CD8-positive, alpha-beta memory T cell (primary cell): ENCODE measurements around the gene KIF19. TPM values are rescaled to one million over a fixed set of nuclear protein-coding genes. Genes with fewer than 3 reads are reported as not detected.
A peak's percentile ranks its signal among the peaks of the same experiment; 100 is the strongest.

Source experiments
- CTCF ChIA-PET: fragments of 350-600 bp; sonication (Branson Sonifier 250); formaldehyde crosslinking; loops from one replicate; lab custom pipeline; 2021; ENCODE audit warnings: antibody characterized with exemption; lab: Charles Lee
- POLR2A ChIA-PET: fragments of 350-600 bp; sonication (Branson Sonifier 250); formaldehyde crosslinking; loops from one replicate; lab custom pipeline; 2021; ENCODE audit warnings: antibody characterized with exemption; lab: Charles Lee
- DNase-seq, 5 donors: peaks; one replicate each; pipeline versions ENCODE4 v3.0.0 to v3.0.0-alpha.2; 2020 to 2022; ENCODE audit warnings: mixed read lengths in 1 of 5
- H3K27ac ChIP-seq: one replicate; pipeline ENCODE4 v1.7.0; 2013; ENCODE audit warnings: low read depth, mild to moderate bottlenecking, low read length, moderate library complexity
- H3K27me3 ChIP-seq: 2 replicates; pipeline ENCODE4 v1.7.0; 2013; ENCODE audit warnings: low read length, mild to moderate bottlenecking; ENCODE audit not compliant: insufficient read depth, poor library complexity, severe bottlenecking
- H3K36me3 ChIP-seq: 2 replicates; pipeline ENCODE4 v1.7.0; 2013; ENCODE audit warnings: mild to moderate bottlenecking, low read length, moderate library complexity; ENCODE audit not compliant: insufficient read depth
- H3K4me1 ChIP-seq: 2 replicates; pipeline ENCODE4 v1.7.0; 2013; ENCODE audit warnings: mild to moderate bottlenecking, low read length, moderate library complexity; ENCODE audit not compliant: insufficient read depth
- H3K4me3 ChIP-seq: 2 replicates; pipeline ENCODE4 v1.7.0; 2013; ENCODE audit warnings: mild to moderate bottlenecking, low read length
- H3K9me3 ChIP-seq: 2 replicates; pipeline ENCODE4 v1.7.0; 2013; ENCODE audit warnings: mild to moderate bottlenecking, low read length
- H3K27ac Mint-ChIP-seq, 8 donors: one replicate each; pipeline ENCODE4 v1.8.0; 2020 to 2021; ENCODE audit warnings: mixed read lengths in 8 of 8, mild to moderate bottlenecking in 6 of 8, inconsistent platforms in 3 of 8, moderate library complexity in 3 of 8
- H3K27me3 Mint-ChIP-seq, 2 donors: one replicate each; pipeline ENCODE4 v1.8.0; 2020 to 2021; ENCODE audit warnings: mixed read lengths in 2 of 2, mild to moderate bottlenecking in 1 of 2, moderate library complexity in 1 of 2
- H3K36me3 Mint-ChIP-seq, 3 donors: one replicate each; pipeline ENCODE4 v1.8.0; 2020 to 2021; ENCODE audit warnings: mixed read lengths in 3 of 3, inconsistent platforms in 1 of 3, mild to moderate bottlenecking in 1 of 3
- H3K4me1 Mint-ChIP-seq, 3 donors: one replicate each; pipeline ENCODE4 v1.8.0; 2020 to 2021; ENCODE audit warnings: mixed read lengths in 3 of 3, inconsistent platforms in 1 of 3, mild to moderate bottlenecking in 1 of 3
- H3K4me3 Mint-ChIP-seq, 7 donors: one replicate each; pipeline ENCODE4 v1.8.0; 2020 to 2021; ENCODE audit warnings: mixed read lengths in 7 of 7, mild to moderate bottlenecking in 6 of 7, moderate library complexity in 4 of 7, inconsistent platforms in 2 of 7
- H3K9me3 Mint-ChIP-seq, 5 donors: one replicate each; pipeline ENCODE4 v1.8.0; 2020 to 2022; ENCODE audit warnings: mixed read lengths in 5 of 5, mild to moderate bottlenecking in 3 of 5, moderate library complexity in 2 of 5, inconsistent platforms in 1 of 5
- polyA plus RNA-seq: library from polyadenylated mRNA; unstranded; fragments of 300-500 nt; fragmentation: Illumina TruSeq; gene quantifications from one replicate; pipeline ENCODE4 v1.2.3, GENCODE V29; 2021
- total RNA-seq, 2 experiments: library from RNA; stranded (reverse); gene quantifications; one replicate each; pipeline ENCODE4 v1.2.3, GENCODE V29; 2021

KIF19 gene
- total and polyA plus RNA-seq, 3 experiments from 2014 or later, result 0.20 to 3.4 (median 0.24) TPM

- H3K4me3 Mint-ChIP-seq, result peak overlapping the region; percentile 1 to 87 (median 75)
- H3K4me1 Mint-ChIP-seq, result peaks cover 42 to 77% (median 61%) of the 10 kb centered on the region in 3 donors
- no peaks in the 10 kb centered on the region for H3K27me3 Mint-ChIP-seq
- no peaks in the 10 kb centered on the region for H3K27me3 ChIP-seq
- ChIA-PET CTCF (interaction anchor here (1.0 to 8.3 kb wide), 8 partner anchors 13 to 79 kb away, joined by 3 to 52 read pairs (median 8); partner anchors contain the start of genes RPL38 and TTYH2), POLR2A (interaction anchor here (3.0 kb wide), 1 partner anchor 71 kb away, joined by 9 read pairs; the partner anchor contains the start of gene TTYH2)
- H3K4me3 ChIP-seq, result no peak overlapping the region
- peak; percentile 24 to 79 (median 49) for DNase-seq
- H3K9me3 Mint-ChIP-seq, result no peaks in the 10 kb centered on the region
- H3K36me3 ChIP-seq, result no peaks in the 10 kb centered on the region
- H3K27ac ChIP-seq, result peak overlapping the region; percentile 71
- peak overlapping the region; percentile 86 to 100 (median 98) for H3K27ac Mint-ChIP-seq
- H3K36me3 Mint-ChIP-seq, result no peaks in the 10 kb centered on the region
- H3K4me1 ChIP-seq, result peaks cover 59% of the 10 kb centered on the region
- no peaks in the 10 kb centered on the region for H3K9me3 ChIP-seq
Measured at GRCh38 chr17:74282587-74283370, 43.2 kb upstream of the KIF19 start.

GRCh38 chr17:74283371-74283673, 42.7 kb upstream of the KIF19 start:
- POLR2A ChIA-PET, result interaction anchor here (3.0 kb wide), 1 partner anchor 71 kb away, joined by 9 read pairs; the partner anchor contains the start of gene TTYH2
- H3K36me3 Mint-ChIP-seq, result no peaks in the 10 kb centered on the region
- Histone ChIP-seq H3K27ac (peak overlapping the region; percentile 71), H3K4me3 (no peak overlapping the region), H3K27me3 (no peaks in the 10 kb centered on the region), H3K36me3 (no peaks in the 10 kb centered on the region), H3K4me1 (peaks cover 59% of the 10 kb centered on the region), H3K9me3 (no peaks in the 10 kb centered on the region)
- CTCF ChIA-PET, result interaction anchor here (1.0 to 8.3 kb wide), 5 partner anchors 12 to 72 kb away, joined by 3 to 52 read pairs (median 9); partner anchors contain the start of gene TTYH2
- peak overlapping the region; percentile 1 to 87 (median 75) for H3K4me3 Mint-ChIP-seq
- H3K27ac Mint-ChIP-seq, result peak overlapping the region in 7 of 8 donors; percentile 86 to 100 (median 99)
- H3K4me1 Mint-ChIP-seq, result peaks cover 47 to 80% (median 64%) of the 10 kb centered on the region in 3 donors
- no peak for DNase-seq
- H3K9me3 Mint-ChIP-seq, result no peaks in the 10 kb centered on the region
- H3K27me3 Mint-ChIP-seq, result no peaks in the 10 kb centered on the region

GRCh38 chr17:74287031-74287602, 38.9 kb upstream of the KIF19 start:
- H3K27ac ChIP-seq, result no peak overlapping the region
- H3K36me3 Mint-ChIP-seq, result no peaks in the 10 kb centered on the region
- DNase-seq, result no peak
- no peaks in the 10 kb centered on the region for H3K27me3 ChIP-seq
- ChIA-PET CTCF (interaction anchor here (1.0 to 8.3 kb wide), 5 partner anchors 8 to 74 kb away, joined by 3 to 52 read pairs (median 7); partner anchors contain the start of gene TTYH2), POLR2A (interaction anchor here (0.5 to 1.9 kb wide), 3 partner anchors 10 to 179 kb away, joined by 3 to 5 read pairs (median 5); partner anchors contain the start of gene CD300A)
- no peaks in the 10 kb centered on the region for H3K36me3 ChIP-seq
- peaks cover 31% of the 10 kb centered on the region for H3K4me1 ChIP-seq
- peak overlapping the region in 6 of 8 donors; percentile 21 to 92 (median 38) for H3K27ac Mint-ChIP-seq
- peaks cover 41 to 59% (median 48%) of the 10 kb centered on the region in 3 donors for H3K4me1 Mint-ChIP-seq
- no peak overlapping the region for H3K4me3 ChIP-seq
- H3K9me3 ChIP-seq, result no peaks in the 10 kb centered on the region
- no peaks in the 10 kb centered on the region for H3K9me3 Mint-ChIP-seq
- no peaks in the 10 kb centered on the region for H3K27me3 Mint-ChIP-seq
- no peak overlapping the region for H3K4me3 Mint-ChIP-seq

- Histone ChIP-seq H3K27ac (no peak overlapping the region), H3K36me3 (no peaks in the 10 kb centered on the region), H3K4me3 (no peak overlapping the region), H3K4me1 (peaks cover 15% of the 10 kb centered on the region), H3K27me3 (no peaks in the 10 kb centered on the region), H3K9me3 (no peaks in the 10 kb centered on the region)
- H3K9me3 Mint-ChIP-seq, result no peaks in the 10 kb centered on the region
- H3K4me1 Mint-ChIP-seq, result peaks cover 29 to 46% (median 35%) of the 10 kb centered on the region in 3 donors
- ChIA-PET CTCF (interaction anchor here (0.9 to 1.2 kb wide), 2 partner anchors 79 to 86 kb away, joined by 3 to 4 read pairs; partner anchors contain the start of gene RPL38), POLR2A (no interaction called here)
- H3K4me3 Mint-ChIP-seq, result peak overlapping the region in 1 of 7 donors; percentile 9
- no peaks in the 10 kb centered on the region for H3K36me3 Mint-ChIP-seq
- H3K27ac Mint-ChIP-seq, result peak overlapping the region in 6 of 8 donors; percentile 6 to 93 (median 67)
- no peak for DNase-seq
- no peaks in the 10 kb centered on the region for H3K27me3 Mint-ChIP-seq
Measured at GRCh38 chr17:74288785-74289184, 37.2 kb upstream of the KIF19 start.

- Mint-ChIP-seq H3K4me3 (no peak overlapping the region), H3K4me1 (peaks cover 26 to 38% (median 33%) of the 10 kb centered on the region in 3 donors), H3K27me3 (no peaks in the 10 kb centered on the region), H3K9me3 (no peaks in the 10 kb centered on the region), H3K36me3 (no peaks in the 10 kb centered on the region), H3K27ac (peak overlapping the region in 3 of 8 donors; percentile 14 to 71 (median 23))
- ChIA-PET CTCF (interaction anchor here (1.6 kb wide), 1 partner anchor 11 kb away, joined by 3 read pairs; no protein-coding TSS in a partner anchor), POLR2A (no interaction called here)
- Histone ChIP-seq H3K4me1 (peaks cover 6% of the 10 kb centered on the region), H3K9me3 (no peaks in the 10 kb centered on the region), H3K27ac (no peak overlapping the region), H3K36me3 (no peaks in the 10 kb centered on the region), H3K27me3 (no peaks in the 10 kb centered on the region), H3K4me3 (no peak overlapping the region)
- DNase-seq, result no peak
Measured at GRCh38 chr17:74289688-74290087, 36.3 kb upstream of the KIF19 start.

GRCh38 chr17:74290340-74290739, 35.7 kb upstream of the KIF19 start:
- Histone ChIP-seq H3K27me3 (no peaks in the 10 kb centered on the region), H3K4me3 (no peak overlapping the region), H3K4me1 (no peaks in the 10 kb centered on the region), H3K36me3 (no peaks in the 10 kb centered on the region), H3K9me3 (no peaks in the 10 kb centered on the region), H3K27ac (no peak overlapping the region)
- peak overlapping the region in 3 of 8 donors; percentile 6 to 32 (median 21) for H3K27ac Mint-ChIP-seq
- no peaks in the 10 kb centered on the region for H3K27me3 Mint-ChIP-seq
- ChIA-PET CTCF (interaction anchor here (1.6 kb wide), 1 partner anchor 11 kb away, joined by 3 read pairs; no protein-coding TSS in a partner anchor), POLR2A (no interaction called here)
- H3K4me1 Mint-ChIP-seq, result peaks cover 21 to 32% (median 26%) of the 10 kb centered on the region in 3 donors
- H3K9me3 Mint-ChIP-seq, result no peaks in the 10 kb centered on the region
- no peak for DNase-seq
- H3K4me3 Mint-ChIP-seq, result no peak overlapping the region
- H3K36me3 Mint-ChIP-seq, result no peaks in the 10 kb centered on the region

GRCh38 chr17:74292495-74292894, 33.5 kb upstream of the KIF19 start:
- CTCF ChIA-PET, result no interaction called here
- Mint-ChIP-seq H3K27ac (peak overlapping the region in 1 of 8 donors; percentile 91), H3K27me3 (no peaks in the 10 kb centered on the region)

More at GRCh38 chr17:74292495-74292894, 33.5 kb upstream of the KIF19 start:
- Mint-ChIP-seq H3K4me1 (peaks cover 24 to 31% (median 24%) of the 10 kb centered on the region in 3 donors), H3K36me3 (no peaks in the 10 kb centered on the region), H3K4me3 (peak overlapping the region in 1 of 7 donors; percentile 6), H3K9me3 (no peaks in the 10 kb centered on the region)
- Histone ChIP-seq H3K4me3 (no peak overlapping the region), H3K27ac (no peak overlapping the region), H3K9me3 (no peaks in the 10 kb centered on the region), H3K27me3 (no peaks in the 10 kb centered on the region), H3K4me1 (peaks cover 5% of the 10 kb centered on the region), H3K36me3 (no peaks in the 10 kb centered on the region)
- DNase-seq, result no peak
- POLR2A ChIA-PET, result interaction anchor here (0.7 kb wide), 1 partner anchor 81 kb away, joined by 4 read pairs; no protein-coding TSS in a partner anchor
